ENCODE data around the gene TRIM37. TPM values are rescaled to one million over a fixed set of nuclear protein-coding genes. Genes with fewer than 3 reads are reported as not detected.
"Not testable (repeated sequence)": the region's sequence is repeated elsewhere in the genome, so short reads cannot be mapped to it uniquely, and the experiment has no call there.

Gene TRIM37
- total RNA-seq, 1 donor from 2014 or later = 26.5 TPM

DNA sequence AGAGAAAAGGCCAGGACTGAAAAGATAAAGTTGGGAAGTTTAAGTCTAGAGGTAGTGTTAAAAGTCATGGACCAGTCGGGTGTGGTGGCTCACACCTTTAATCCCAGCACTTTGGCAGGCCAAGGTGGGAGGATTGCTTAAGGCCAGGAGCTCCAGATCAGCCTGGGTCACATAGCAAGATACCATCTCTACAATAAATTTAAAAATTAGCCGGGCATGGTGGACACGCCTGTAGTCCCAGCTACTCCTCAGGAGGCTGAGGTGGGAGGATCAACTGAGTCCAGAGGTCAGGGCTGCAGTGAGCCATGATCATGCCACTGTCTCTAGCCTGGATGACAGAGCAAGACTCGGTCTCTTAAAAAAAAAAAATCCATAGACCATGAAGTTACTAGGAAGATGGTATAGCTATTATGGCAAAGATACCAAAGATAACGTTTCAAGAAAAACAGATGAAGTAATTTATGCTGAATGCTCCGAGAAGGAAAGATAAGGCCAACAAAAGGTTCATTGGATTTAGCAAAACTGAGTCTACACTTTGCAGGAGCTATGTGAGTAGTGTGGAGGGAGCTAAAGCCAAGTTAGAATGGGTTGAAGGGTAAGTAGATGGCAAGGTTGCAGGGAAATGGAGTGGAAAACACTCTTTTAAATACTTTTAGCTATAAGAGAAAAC, 11.7 kb downstream of the TRIM37 start:
- DNase-seq = no peak
- H3K4me3 Mint-ChIP-seq = no peak overlapping the region
- no peaks in the 10 kb centered on the region for H3K27me3 Mint-ChIP-seq
- H3K4me1 Mint-ChIP-seq = peaks cover 16% of the 10 kb centered on the region
- intact Hi-C loops (cut with micrococcal nuclease) = no loop called here
- H3K36me3 Mint-ChIP-seq (ENCODE audit: low read depth) = peaks cover 32% of the 10 kb centered on the region
- H3K27ac Mint-ChIP-seq = no peak overlapping the region
- H3K9me3 Mint-ChIP-seq = no peaks in the 10 kb centered on the region

- Mint-ChIP-seq H3K36me3 (ENCODE audit: low read depth) (peaks cover 31% of the 10 kb centered on the region), H3K27me3 (no peaks in the 10 kb centered on the region), H3K4me1 (peaks cover 15% of the 10 kb centered on the region), H3K27ac (no peak overlapping the region), H3K4me3 (no peak overlapping the region), H3K9me3 (no peaks in the 10 kb centered on the region)
- intact Hi-C loops (cut with micrococcal nuclease) = no loop called here
- DNase-seq = no peak
These were observed 12.9 kb downstream of the TRIM37 start for GRCh38 chr17:59093702-59094231.

DNA sequence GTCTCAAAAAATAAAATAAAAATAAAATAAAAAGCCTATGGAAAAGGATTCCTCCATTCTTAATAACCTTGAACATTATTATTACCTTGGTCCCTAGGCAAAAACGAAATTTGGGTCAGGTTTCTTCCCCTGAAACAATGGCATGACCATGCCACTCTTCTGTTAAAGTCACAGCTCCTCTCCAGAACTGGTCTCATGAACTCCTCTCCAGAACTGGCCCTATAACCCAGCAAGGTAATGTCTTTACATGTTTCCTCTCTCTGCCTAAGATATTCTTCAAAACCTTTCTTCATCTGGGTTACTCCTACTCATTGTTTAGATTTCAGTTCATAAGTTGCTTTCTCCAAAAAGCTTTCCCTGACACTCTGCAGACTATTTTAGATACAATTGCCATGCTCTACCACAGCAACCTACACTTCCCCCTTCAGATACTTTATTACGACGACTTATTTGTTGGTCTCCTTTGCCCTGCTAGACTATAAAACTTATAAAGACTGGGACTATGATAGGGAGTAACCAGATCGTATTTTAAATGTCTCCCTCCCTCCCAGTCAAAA, 13.5 kb downstream of the TRIM37 start:
- H3K4me1 Mint-ChIP-seq = peaks cover 15% of the 10 kb centered on the region
- intact Hi-C loops (cut with micrococcal nuclease) = no loop called here
- H3K27ac Mint-ChIP-seq = no peak overlapping the region
- no peak for DNase-seq
- H3K9me3 Mint-ChIP-seq = no peaks in the 10 kb centered on the region
- no peaks in the 10 kb centered on the region for H3K27me3 Mint-ChIP-seq
- H3K36me3 Mint-ChIP-seq (ENCODE audit: low read depth) = peaks cover 30% of the 10 kb centered on the region
- no peak overlapping the region for H3K4me3 Mint-ChIP-seq

DNA sequence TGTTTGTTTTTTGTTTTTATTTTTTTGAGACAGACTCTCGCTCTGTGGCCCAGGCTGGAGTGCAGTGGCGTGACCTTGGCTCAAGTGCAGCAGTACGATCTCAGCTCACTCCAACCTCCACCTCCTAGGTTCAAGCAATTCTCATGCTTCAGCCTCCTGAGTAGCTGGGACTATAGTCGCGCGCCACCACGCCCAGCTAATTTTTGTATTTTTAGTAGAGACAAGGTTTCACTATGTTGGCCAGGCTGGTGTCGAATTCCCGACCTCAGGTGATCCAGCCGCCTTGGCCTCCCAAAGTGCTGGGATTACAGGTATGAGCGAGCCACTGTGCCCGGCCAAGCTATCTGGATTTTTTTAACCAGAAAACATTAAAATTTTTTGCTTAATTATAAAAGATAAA, 16.1 kb downstream of the TRIM37 start:
- H3K27ac Mint-ChIP-seq; DNase-seq; intact Hi-C loops (cut with micrococcal nuclease); H3K27me3 Mint-ChIP-seq; H3K4me3 Mint-ChIP-seq; H3K9me3 Mint-ChIP-seq: not testable (repeated sequence)
- peaks cover 27% of the 10 kb centered on the region for H3K36me3 Mint-ChIP-seq (ENCODE audit: low read depth)
- peaks cover 11% of the 10 kb centered on the region for H3K4me1 Mint-ChIP-seq

DNA sequence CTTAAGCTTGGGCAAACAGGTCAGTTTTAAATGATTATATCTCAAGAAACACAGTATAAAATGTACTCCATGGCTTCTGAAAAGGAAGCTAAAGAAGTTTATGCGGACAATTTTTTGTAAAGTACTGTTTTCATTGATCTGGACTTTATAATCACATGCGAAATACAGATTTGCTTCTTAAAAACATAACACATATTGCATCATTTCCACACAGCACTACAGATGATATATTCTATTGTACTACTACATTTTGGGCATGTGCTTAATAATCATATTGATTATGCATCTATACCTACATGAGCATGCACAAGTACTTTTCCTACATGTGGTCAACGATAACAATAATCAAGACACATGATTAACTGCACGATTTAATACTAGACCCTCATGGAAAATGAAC, 22.5 kb downstream of the TRIM37 start:
- Mint-ChIP-seq H3K4me3 (no peak overlapping the region), H3K27ac (no peak overlapping the region), H3K36me3 (ENCODE audit: low read depth) (peaks cover 38% of the 10 kb centered on the region), H3K9me3 (no peaks in the 10 kb centered on the region), H3K4me1 (peaks cover 8% of the 10 kb centered on the region), H3K27me3 (no peaks in the 10 kb centered on the region)
- DNase-seq = no peak
- intact Hi-C loops (cut with micrococcal nuclease) = no loop called here

DNA sequence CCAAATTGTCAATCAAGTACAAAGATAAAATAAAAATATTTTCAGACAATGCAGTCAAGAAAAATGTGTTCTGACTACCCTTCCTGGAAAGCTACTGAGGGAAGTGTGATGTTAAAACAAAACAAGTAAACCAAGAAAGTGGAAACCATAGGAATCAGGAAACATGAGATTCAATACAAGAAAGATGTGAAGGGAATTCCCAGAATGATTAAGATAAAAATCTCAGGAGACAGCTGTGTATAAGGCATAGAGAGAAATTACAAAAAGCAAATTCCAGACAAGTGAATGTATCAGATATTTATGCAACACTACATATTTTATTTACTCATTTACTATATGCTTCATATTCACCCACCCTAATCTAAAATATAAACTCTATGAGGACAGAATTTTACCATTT, 32.2 kb downstream of the TRIM37 start:
- Mint-ChIP-seq H3K36me3 (ENCODE audit: low read depth) (peaks cover 39% of the 10 kb centered on the region), H3K4me1 (no peaks in the 10 kb centered on the region), H3K27me3 (no peaks in the 10 kb centered on the region), H3K4me3 (no peak overlapping the region), H3K9me3 (peaks cover 4% of the 10 kb centered on the region), H3K27ac (no peak overlapping the region)
- DNase-seq = no peak
- intact Hi-C loops (cut with micrococcal nuclease) = no loop called here

DNA sequence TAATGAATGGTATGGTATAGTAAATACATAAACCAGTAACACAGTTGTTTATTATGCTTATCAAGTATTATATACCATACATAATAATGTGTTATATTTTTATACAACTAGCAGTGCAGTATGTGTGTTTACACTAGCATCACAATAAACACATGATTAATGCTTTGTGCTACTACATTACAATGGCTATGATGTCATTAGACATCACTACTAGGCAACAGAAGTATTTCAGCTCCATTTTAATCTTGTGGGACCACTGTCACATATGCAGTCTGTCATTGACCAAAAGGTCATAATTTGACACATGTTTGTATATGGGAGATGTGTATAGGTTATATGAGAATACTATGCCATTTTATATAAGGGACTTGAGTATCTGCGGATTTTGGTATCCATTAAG, 32.7 kb downstream of the TRIM37 start:
- H3K27ac Mint-ChIP-seq = no peak overlapping the region
- intact Hi-C loops (cut with micrococcal nuclease) = no loop called here

GRCh38 chr17:59069856-59070255, 36.8 kb downstream of the TRIM37 start:
- no peak for DNase-seq
- H3K27ac Mint-ChIP-seq = no peak overlapping the region
- H3K27me3 Mint-ChIP-seq = no peaks in the 10 kb centered on the region
- H3K9me3 Mint-ChIP-seq = peaks cover 4% of the 10 kb centered on the region
- H3K4me3 Mint-ChIP-seq = no peak overlapping the region
- H3K4me1 Mint-ChIP-seq = peaks cover 3% of the 10 kb centered on the region
- intact Hi-C loops (cut with micrococcal nuclease) = no loop called here
- peaks cover 48% of the 10 kb centered on the region for H3K36me3 Mint-ChIP-seq (ENCODE audit: low read depth)

More for the DNA sequence above, 32.7 kb downstream of the TRIM37 start:
- no peak overlapping the region for H3K4me3 Mint-ChIP-seq
- no peak for DNase-seq
- no peaks in the 10 kb centered on the region for H3K4me1 Mint-ChIP-seq
- H3K36me3 Mint-ChIP-seq (ENCODE audit: low read depth) = peaks cover 38% of the 10 kb centered on the region
- H3K9me3 Mint-ChIP-seq = peaks cover 4% of the 10 kb centered on the region
- H3K27me3 Mint-ChIP-seq = no peaks in the 10 kb centered on the region

DNA sequence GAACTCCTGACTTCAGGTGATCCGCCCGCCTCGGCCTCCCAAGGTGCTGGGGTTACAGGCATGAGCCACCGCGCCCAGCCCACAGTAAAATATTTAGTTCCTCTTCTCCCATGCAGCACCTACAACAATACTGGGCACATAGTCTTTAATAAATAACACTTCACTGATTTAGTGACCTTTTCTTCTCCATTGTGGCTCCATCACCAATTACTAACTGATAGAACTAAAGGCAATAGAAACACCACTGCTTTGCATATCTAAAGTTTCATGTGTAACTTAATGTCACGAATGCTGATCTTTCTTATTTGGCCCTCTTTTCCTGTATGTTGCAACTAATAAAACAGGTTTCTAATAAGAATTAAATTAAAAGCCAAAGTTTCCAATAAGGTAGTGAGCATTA, 38.9 kb downstream of the TRIM37 start:
- H3K27ac Mint-ChIP-seq = no peak overlapping the region
- DNase-seq = no peak
- peaks cover 4% of the 10 kb centered on the region for H3K9me3 Mint-ChIP-seq
- H3K4me3 Mint-ChIP-seq = no peak overlapping the region
- peaks cover 48% of the 10 kb centered on the region for H3K36me3 Mint-ChIP-seq (ENCODE audit: low read depth)
- H3K27me3 Mint-ChIP-seq = no peaks in the 10 kb centered on the region
- intact Hi-C loops (cut with micrococcal nuclease) = no loop called here
- peaks cover 3% of the 10 kb centered on the region for H3K4me1 Mint-ChIP-seq

DNA sequence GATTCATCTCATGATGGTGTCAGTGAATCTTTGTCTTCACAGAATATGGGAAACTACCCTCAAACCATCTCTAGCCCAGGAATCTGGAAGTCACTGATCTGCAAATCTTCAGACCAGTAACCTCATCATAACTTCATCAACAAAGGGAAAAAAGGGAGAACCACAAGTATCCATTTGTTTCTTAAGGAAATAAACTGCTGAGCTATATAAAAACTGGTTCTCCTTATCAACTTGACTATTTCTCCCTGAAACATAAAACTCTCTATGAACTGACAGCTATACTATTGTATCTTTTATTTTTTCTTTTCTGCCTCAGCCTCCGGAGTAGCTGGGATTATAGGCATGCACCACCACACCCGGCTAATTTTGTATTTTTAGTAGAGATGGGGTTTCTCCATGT, 39.3 kb downstream of the TRIM37 start:
- Mint-ChIP-seq H3K4me1 (peaks cover 3% of the 10 kb centered on the region), H3K9me3 (peaks cover 4% of the 10 kb centered on the region), H3K36me3 (ENCODE audit: low read depth) (peaks cover 51% of the 10 kb centered on the region), H3K27me3 (no peaks in the 10 kb centered on the region), H3K4me3 (no peak overlapping the region), H3K27ac (no peak overlapping the region)
- no peak for DNase-seq
- intact Hi-C loops (cut with micrococcal nuclease) = no loop called here

- no peak for DNase-seq
- H3K27ac Mint-ChIP-seq = no peak overlapping the region
- no peak overlapping the region for H3K4me3 Mint-ChIP-seq
These were observed 44.2 kb downstream of the TRIM37 start for GRCh38 chr17:59062509-59062908.

GRCh38 chr17:59056857-59057256, 49.8 kb downstream of the TRIM37 start:
- Mint-ChIP-seq H3K4me1 (no peaks in the 10 kb centered on the region), H3K27ac (no peak overlapping the region), H3K4me3 (no peak overlapping the region), H3K27me3 (no peaks in the 10 kb centered on the region), H3K36me3 (ENCODE audit: low read depth) (peaks cover 36% of the 10 kb centered on the region), H3K9me3 (no peaks in the 10 kb centered on the region)
- DNase-seq = no peak
- intact Hi-C loops (cut with micrococcal nuclease) = no loop called here

More at GRCh38 chr17:59062509-59062908, 44.2 kb downstream of the TRIM37 start:
- intact Hi-C loops (cut with micrococcal nuclease) = no loop called here
- no peaks in the 10 kb centered on the region for H3K9me3 Mint-ChIP-seq
- H3K4me1 Mint-ChIP-seq = no peaks in the 10 kb centered on the region
- peaks cover 35% of the 10 kb centered on the region for H3K36me3 Mint-ChIP-seq (ENCODE audit: low read depth)
- H3K27me3 Mint-ChIP-seq = no peaks in the 10 kb centered on the region

- DNase-seq = no peak
- H3K36me3 Mint-ChIP-seq (ENCODE audit: low read depth) = peaks cover 31% of the 10 kb centered on the region
- H3K4me1 Mint-ChIP-seq = no peaks in the 10 kb centered on the region
- no peak overlapping the region for H3K4me3 Mint-ChIP-seq
- no peaks in the 10 kb centered on the region for H3K9me3 Mint-ChIP-seq
- no peaks in the 10 kb centered on the region for H3K27me3 Mint-ChIP-seq
- H3K27ac Mint-ChIP-seq = no peak overlapping the region
- intact Hi-C loops (cut with micrococcal nuclease) = no loop called here
These were observed 56.9 kb downstream of the TRIM37 start for GRCh38 chr17:59049798-59050197.

DNA sequence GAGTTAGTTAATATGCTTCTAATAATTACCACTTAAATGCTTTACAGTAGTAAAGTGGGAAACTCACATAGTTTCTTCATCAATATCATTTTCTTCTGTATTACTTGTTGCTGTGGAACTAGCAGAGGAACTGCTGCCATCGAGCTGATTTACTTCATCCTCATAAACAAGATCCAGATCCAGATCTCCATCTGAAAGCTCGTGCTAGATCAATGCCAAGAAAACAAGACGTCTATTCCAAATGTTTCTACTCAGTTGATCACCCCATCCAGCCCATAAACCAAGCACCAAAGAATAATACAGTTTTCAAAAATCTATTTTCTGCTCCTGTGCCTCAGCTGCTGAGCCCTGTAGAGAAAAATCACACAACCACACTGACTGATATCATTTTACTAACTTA, 59.1 kb downstream of the TRIM37 start:
- intact Hi-C loops (cut with micrococcal nuclease) = no loop called here
- Mint-ChIP-seq H3K27me3 (no peaks in the 10 kb centered on the region), H3K27ac (no peak overlapping the region), H3K4me3 (no peak overlapping the region), H3K9me3 (no peaks in the 10 kb centered on the region), H3K4me1 (no peaks in the 10 kb centered on the region), H3K36me3 (ENCODE audit: low read depth) (peaks cover 35% of the 10 kb centered on the region)
- DNase-seq = no peak

- no peaks in the 10 kb centered on the region for H3K4me1 Mint-ChIP-seq
- no peaks in the 10 kb centered on the region for H3K27me3 Mint-ChIP-seq
- intact Hi-C loops (cut with micrococcal nuclease) = no loop called here
- H3K9me3 Mint-ChIP-seq = no peaks in the 10 kb centered on the region
- H3K27ac Mint-ChIP-seq = no peak overlapping the region
- no peak overlapping the region for H3K4me3 Mint-ChIP-seq
- peaks cover 34% of the 10 kb centered on the region for H3K36me3 Mint-ChIP-seq (ENCODE audit: low read depth)
- DNase-seq = no peak
These were observed 60.5 kb downstream of the TRIM37 start for GRCh38 chr17:59046192-59046591.
